Heart left ventricle (tissue), 13 donors: ENCODE measurements around the gene SIM2.

Source experiments
- POLR2A ChIP-seq, 2 donors: fragments of 450-650 bp; IDR thresholded peaks; one replicate each; pipeline ENCODE4 v1.6.1; 2017; ENCODE audit warnings: antibody characterized with exemption in 2 of 2, mild to moderate bottlenecking in 2 of 2, moderate library complexity in 2 of 2
- TF ChIP-seq, protein P1 (sequence below), 12 donors: fragments of 200-600 bp; sonication (generic) in 4 of 12; IDR thresholded peaks; one replicate each; pipeline versions ENCODE4 v1.5.0 to v1.8.0; 2018 to 2022; ENCODE audit warnings: antibody characterized with exemption in 12 of 12, mild to moderate bottlenecking in 5 of 12
- donor health status: ischemic (EF 13 %, LVEDD 7.1; RV severe dilation, severe dysfunction).
- donor health status: DM: no; HTN: yes; CAD: no.
- donor health status: DM: no; HTN: no; CAD: no.
- donor health status: ischemic (EF 25% LVEDD 6.9; RV normal size, moderate dysfunction).
- donor health status: ischemic (EF 25% LVEDD 5.7; RV mildly dilated, moderate dysfunction).
- donor health status: ischemic (EF 35%, LVEDD 5.7; RV mildly dilated, moderate dysfunction).
- donor health status: nonischemic (EF 11% LVEDD 7.7; RV severe dilation, severe dysfunction).
- donor health status: DM: yes; HTN: yes; CAD: no.
- donor health status: PGD.
- donor health status: ischemic (EF 29% LVEDD 5.4; RV normal size, mild dysfunction).
- donor health status: nonischemic (EF 23%, LVEDD 6.1; RV moderate dilation, normal function).

DNA sequence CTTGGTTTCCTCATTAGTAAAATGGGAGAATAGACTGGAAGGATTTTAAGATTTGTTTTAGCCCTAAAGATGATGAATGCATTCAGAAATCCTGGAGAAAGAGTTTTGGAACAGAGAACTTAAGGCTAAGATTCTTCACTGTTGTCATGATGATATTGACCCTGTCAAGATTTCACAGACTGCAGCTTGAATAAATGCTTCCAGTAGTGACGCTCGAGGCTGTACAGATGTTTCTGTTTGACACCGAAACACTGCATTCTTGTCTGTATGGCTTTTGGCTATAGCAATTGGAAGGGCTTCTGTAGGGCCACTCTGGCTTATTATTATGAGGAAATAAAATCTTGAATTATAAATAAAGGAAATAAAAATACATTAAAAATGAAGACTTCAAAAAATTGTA, 25.7 kb downstream of the SIM2 start:
- TF ChIP-seq, protein P1, sequence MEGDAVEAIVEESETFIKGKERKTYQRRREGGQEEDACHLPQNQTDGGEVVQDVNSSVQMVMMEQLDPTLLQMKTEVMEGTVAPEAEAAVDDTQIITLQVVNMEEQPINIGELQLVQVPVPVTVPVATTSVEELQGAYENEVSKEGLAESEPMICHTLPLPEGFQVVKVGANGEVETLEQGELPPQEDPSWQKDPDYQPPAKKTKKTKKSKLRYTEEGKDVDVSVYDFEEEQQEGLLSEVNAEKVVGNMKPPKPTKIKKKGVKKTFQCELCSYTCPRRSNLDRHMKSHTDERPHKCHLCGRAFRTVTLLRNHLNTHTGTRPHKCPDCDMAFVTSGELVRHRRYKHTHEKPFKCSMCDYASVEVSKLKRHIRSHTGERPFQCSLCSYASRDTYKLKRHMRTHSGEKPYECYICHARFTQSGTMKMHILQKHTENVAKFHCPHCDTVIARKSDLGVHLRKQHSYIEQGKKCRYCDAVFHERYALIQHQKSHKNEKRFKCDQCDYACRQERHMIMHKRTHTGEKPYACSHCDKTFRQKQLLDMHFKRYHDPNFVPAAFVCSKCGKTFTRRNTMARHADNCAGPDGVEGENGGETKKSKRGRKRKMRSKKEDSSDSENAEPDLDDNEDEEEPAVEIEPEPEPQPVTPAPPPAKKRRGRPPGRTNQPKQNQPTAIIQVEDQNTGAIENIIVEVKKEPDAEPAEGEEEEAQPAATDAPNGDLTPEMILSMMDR (IDR thresholded peaks at IDR 0.05): no peak
- no peak for TF ChIP-seq POLR2A (IDR thresholded peaks at IDR 0.05)
